Peyer's patch (tissue), 4 donors: ENCODE data around the gene PKP2.

Experiments used
- CTCF ChIP-seq, 6 experiments: fragments of 450-650 bp in 4 of 6; fragments of 200-600 bp in 2 of 6; sonication (generic) in 1 of 6; IDR thresholded peaks; one replicate each; pipeline ENCODE4 v1.5.1; 2017 to 2019; ENCODE audit warnings: antibody characterized with exemption in 6 of 6, mild to moderate bottlenecking in 3 of 6, moderate library complexity in 1 of 6
- POLR2A ChIP-seq, 2 donors: fragments of 450-650 bp; IDR thresholded peaks; one replicate each; pipeline ENCODE4 v1.5.1; 2017; ENCODE audit warnings: antibody characterized with exemption in 2 of 2, mild to moderate bottlenecking in 2 of 2, moderate library complexity in 2 of 2

- TF ChIP-seq CTCF (IDR thresholded peaks at IDR 0.05): no peak
- no peak for TF ChIP-seq POLR2A (IDR thresholded peaks at IDR 0.05)
Measured at GRCh38 chr12:32917094-32917611, 20.6 kb upstream of the PKP2 start.
